Activated CD4-positive, alpha-beta T cell treated with anti-CD3 and anti-CD28 coated beads for 48 hours (primary cell): Measurements from ENCODE around the gene NANP.

Experiments
- DNase-seq: peaks from one replicate; pipeline ENCODE4 v3.0.0-alpha.2; 2020

NANP gene

GRCh38 chr20:25567286-25567685 is 56.5 kb downstream of the NANP start:
- no peak for DNase-seq

GRCh38 chr20:25566821-25567220 is 57.0 kb downstream of the NANP start:
- no peak for DNase-seq

DNA sequence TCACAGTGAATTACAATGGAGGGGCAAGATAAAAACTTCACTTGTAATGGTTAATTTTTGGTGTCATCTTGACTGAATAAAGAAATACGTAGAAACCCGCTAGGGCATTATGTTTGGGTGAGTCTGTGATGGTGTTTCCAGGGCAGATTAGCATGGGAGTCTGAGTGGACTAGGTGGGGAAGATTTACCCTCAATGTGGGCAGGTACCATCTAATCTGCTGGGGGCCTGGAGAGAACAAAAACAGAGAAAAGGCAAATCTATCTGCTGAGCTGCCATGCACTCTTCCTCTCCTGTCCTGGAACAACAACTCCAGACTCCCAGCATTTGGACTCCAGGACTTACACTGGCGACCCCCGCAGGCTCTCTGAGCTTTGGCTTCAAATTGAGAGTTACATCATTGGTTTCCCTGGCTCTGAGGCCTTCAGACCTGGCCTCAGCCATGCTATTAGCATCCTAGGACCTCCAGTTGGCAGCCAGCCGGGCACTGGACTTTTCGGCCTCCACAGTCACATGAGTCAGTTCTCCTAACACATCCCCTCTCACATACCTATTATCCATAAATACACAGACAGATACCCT is 58.1 kb downstream of the NANP start:
- DNase-seq = no peak

DNA sequence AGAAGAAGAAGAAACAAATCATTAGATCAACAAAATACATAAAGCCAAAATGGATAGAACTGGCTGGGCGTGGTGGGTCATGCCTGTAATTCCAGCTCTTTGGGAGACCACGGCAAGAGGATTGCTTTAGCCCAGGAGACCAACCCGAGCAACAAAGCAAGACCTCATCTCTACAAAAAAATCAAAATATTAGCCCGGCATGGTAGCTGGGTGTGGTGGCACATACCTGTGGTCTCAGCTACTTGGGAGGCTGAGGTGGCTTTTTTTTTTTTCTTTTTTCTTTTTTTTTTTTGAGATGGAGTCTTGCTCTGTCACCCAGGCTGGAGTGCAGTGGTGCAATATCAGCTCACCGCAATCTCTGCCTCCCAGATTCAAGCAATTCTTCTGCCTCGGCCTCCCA is 59.9 kb downstream of the NANP start:
- no peak for DNase-seq

- no peak for DNase-seq
These were observed 60.5 kb downstream of the NANP start for GRCh38 chr20:25563362-25563761.
